Neural crest cell (in vitro differentiated cells): ENCODE measurements around the gene NAGPA. TPM values are rescaled to one million over a fixed set of nuclear protein-coding genes. Genes with fewer than 3 reads are reported as not detected.

Experiments
- DNase-seq: peaks from one replicate; pipeline ENCODE4 v3.0.0; 2021; ENCODE audit warnings: low read depth, mixed read lengths, low spot score
- H3K27ac Mint-ChIP-seq: one replicate; pipeline ENCODE4 v1.8.0; 2021; ENCODE audit warnings: mild to moderate bottlenecking, mixed read lengths; ENCODE audit not compliant: unreplicated experiment
- H3K27me3 Mint-ChIP-seq: 2 replicates; pipeline ENCODE4 v1.8.0; 2021; ENCODE audit warnings: low read depth, mild to moderate bottlenecking, mixed read lengths
- H3K36me3 Mint-ChIP-seq: 2 replicates; pipeline ENCODE4 v1.8.0; 2021; ENCODE audit warnings: low read depth, mild to moderate bottlenecking, mixed read lengths
- H3K4me1 Mint-ChIP-seq: 2 replicates; pipeline ENCODE4 v1.8.0; 2021; ENCODE audit warnings: mixed read lengths
- H3K4me3 Mint-ChIP-seq: one replicate; pipeline ENCODE4 v1.8.0; 2021; ENCODE audit warnings: mild to moderate bottlenecking, mixed read lengths
- H3K9me3 Mint-ChIP-seq: 2 replicates; pipeline ENCODE4 v1.8.0; 2021; ENCODE audit warnings: mixed read lengths
- CTCF ChIP-seq: fragments of 200-600 bp; sonication (generic); conservative IDR thresholded peaks from 2 replicates; pipeline ENCODE4 v1.5.0; 2021; ENCODE audit warnings: antibody characterized with exemption, mild to moderate bottlenecking
- total RNA-seq: library from RNA; stranded (reverse); gene quantifications from 2 replicates; pipeline ENCODE4 v1.2.1, GENCODE V29; 2021

The NAGPA gene
- total RNA-seq, 1 donor from 2014 or later, result 15.3 TPM

- H3K9me3 Mint-ChIP-seq, result no peaks in the 10 kb centered on the region
- TF ChIP-seq CTCF, result no peak
- peaks cover 3% of the 10 kb centered on the region for H3K27me3 Mint-ChIP-seq
- no peaks in the 10 kb centered on the region for H3K4me1 Mint-ChIP-seq
- DNase-seq, result no peak
- no peak overlapping the region for H3K27ac Mint-ChIP-seq
- no peak overlapping the region for H3K4me3 Mint-ChIP-seq
- no peaks in the 10 kb centered on the region for H3K36me3 Mint-ChIP-seq
These were observed 29.4 kb downstream of the NAGPA start for GRCh38 chr16:5004311-5004710.

- Mint-ChIP-seq H3K36me3 (no peaks in the 10 kb centered on the region), H3K27me3 (peaks cover 3% of the 10 kb centered on the region), H3K4me1 (no peaks in the 10 kb centered on the region), H3K4me3 (no peak overlapping the region), H3K27ac (no peak overlapping the region), H3K9me3 (no peaks in the 10 kb centered on the region)
- TF ChIP-seq CTCF, result no peak
- no peak for DNase-seq
These were observed 29.9 kb downstream of the NAGPA start for GRCh38 chr16:5003828-5004227.

- no peak for DNase-seq
- H3K36me3 Mint-ChIP-seq, result no peaks in the 10 kb centered on the region
- no peaks in the 10 kb centered on the region for H3K4me1 Mint-ChIP-seq
- TF ChIP-seq CTCF, result no peak
- H3K27ac Mint-ChIP-seq, result no peak overlapping the region
- no peak overlapping the region for H3K4me3 Mint-ChIP-seq
- H3K9me3 Mint-ChIP-seq, result no peaks in the 10 kb centered on the region
- peaks cover 3% of the 10 kb centered on the region for H3K27me3 Mint-ChIP-seq
These were observed 30.5 kb downstream of the NAGPA start for GRCh38 chr16:5003211-5003610.

- peaks cover 3% of the 10 kb centered on the region for H3K27me3 Mint-ChIP-seq
- H3K9me3 Mint-ChIP-seq, result no peaks in the 10 kb centered on the region
- H3K4me1 Mint-ChIP-seq, result no peaks in the 10 kb centered on the region
- no peaks in the 10 kb centered on the region for H3K36me3 Mint-ChIP-seq
- no peak for TF ChIP-seq CTCF
- no peak overlapping the region for H3K4me3 Mint-ChIP-seq
- DNase-seq, result no peak
- H3K27ac Mint-ChIP-seq, result no peak overlapping the region
These were observed 31.0 kb downstream of the NAGPA start for GRCh38 chr16:5002699-5003143.

GRCh38 chr16:5001986-5002385, 31.7 kb downstream of the NAGPA start:
- no peaks in the 10 kb centered on the region for H3K36me3 Mint-ChIP-seq
- no peak overlapping the region for H3K27ac Mint-ChIP-seq
- peaks cover 3% of the 10 kb centered on the region for H3K27me3 Mint-ChIP-seq
- no peak for DNase-seq
- no peaks in the 10 kb centered on the region for H3K9me3 Mint-ChIP-seq
- no peak overlapping the region for H3K4me3 Mint-ChIP-seq
- no peaks in the 10 kb centered on the region for H3K4me1 Mint-ChIP-seq
- TF ChIP-seq CTCF, result no peak

- no peak for TF ChIP-seq CTCF
- Mint-ChIP-seq H3K27ac (no peak overlapping the region), H3K27me3 (peaks cover 3% of the 10 kb centered on the region), H3K36me3 (no peaks in the 10 kb centered on the region), H3K4me3 (no peak overlapping the region), H3K4me1 (no peaks in the 10 kb centered on the region), H3K9me3 (no peaks in the 10 kb centered on the region)
- no peak for DNase-seq
These were observed 32.2 kb downstream of the NAGPA start for GRCh38 chr16:5001571-5001970.
